HG02840 (cell line): ENCODE data around the gene MEIS1.

ENCODE experiments used
- ATAC-seq: cut with Tn5 transposase; IDR thresholded peaks from one replicate; pipeline ENCODE4 v1.9.1; 2021; ENCODE audit warnings: mild to moderate bottlenecking, moderate library complexity, moderate number of reproducible peaks; ENCODE audit not compliant: unreplicated experiment, low FRiP score

Gene MEIS1

GRCh38 chr2:66431274-66431642 is 3.7 kb upstream of the MEIS1 start:
- ATAC-seq: no peak

GRCh38 chr2:66431846-66432587 is 2.9 kb upstream of the MEIS1 start:
- no peak for ATAC-seq

GRCh38 chr2:66432801-66433694 is 1.9 kb upstream of the MEIS1 start:
- no peak for ATAC-seq

GRCh38 chr2:66433695-66433944 is 1.3 kb upstream of the MEIS1 start:
- no peak for ATAC-seq

GRCh38 chr2:66433945-66434678 is 813 bp upstream of the MEIS1 start:
- ATAC-seq: no peak

- ATAC-seq: no peak
These were observed 587 bp downstream of the MEIS1 start for GRCh38 chr2:66435549-66435875.

GRCh38 chr2:66435963-66436362 is 1.0 kb downstream of the MEIS1 start:
- no peak for ATAC-seq

GRCh38 chr2:66436581-66437001 is 1.7 kb downstream of the MEIS1 start:
- ATAC-seq: no peak

GRCh38 chr2:66437109-66437690 is 2.3 kb downstream of the MEIS1 start:
- ATAC-seq: no peak

GRCh38 chr2:66437691-66438497 is 3.0 kb downstream of the MEIS1 start:
- no peak for ATAC-seq

GRCh38 chr2:66438498-66438833 is 3.5 kb downstream of the MEIS1 start:
- ATAC-seq: no peak

GRCh38 chr2:66438891-66439811 is 4.2 kb downstream of the MEIS1 start:
- ATAC-seq: no peak

GRCh38 chr2:66439812-66440542 is 5.1 kb downstream of the MEIS1 start:
- ATAC-seq: no peak

GRCh38 chr2:66440708-66441497 is 6.0 kb downstream of the MEIS1 start:
- ATAC-seq: no peak

GRCh38 chr2:66441581-66442320 is 6.8 kb downstream of the MEIS1 start:
- ATAC-seq: no peak

GRCh38 chr2:66442516-66443185 is 7.7 kb downstream of the MEIS1 start:
- no peak for ATAC-seq
